ELF-1 (cell line): ENCODE data around the gene LRRIQ1.

ENCODE experiments used
- DNase-seq: peaks from one replicate; pipeline ENCODE4 v3.0.0-alpha.2; 2016; ENCODE audit warnings: low read depth, low spot score

The LRRIQ1 gene

GRCh38 chr12:85280165-85280983 lies 244.2 kb downstream of the LRRIQ1 start, which contains the start of gene ALX1:
Gene ALX1 (plus strand): TSS chr12:85280220. CDS start chr12:85280262, 42 bp downstream.
- peak; percentile 93 for DNase-seq

GRCh38 chr12:85280984-85281630 lies 245.0 kb downstream of the LRRIQ1 start:
- no peak for DNase-seq

GRCh38 chr12:85281636-85282312 lies 245.6 kb downstream of the LRRIQ1 start:
- no peak for DNase-seq

GRCh38 chr12:85283560-85283959 lies 247.4 kb downstream of the LRRIQ1 start:
- no peak for DNase-seq
